Activated naive CD8-positive, alpha-beta T cell treated with anti-CD3 and anti-CD28 coated beads, Interleukin-2, amount 50 U/mL, for 16 hours (primary cell): ENCODE data around the gene HMGXB3.

ENCODE experiments used
- DNase-seq: peaks from one replicate; pipeline ENCODE4 v3.0.0-alpha.2; 2020; ENCODE audit warnings: low read depth, low spot score

The HMGXB3 gene

GRCh38 chr5:150053713-150054392 lies 53.3 kb downstream of the HMGXB3 start:
- no peak for DNase-seq

GRCh38 chr5:150054569-150054968 lies 54.0 kb downstream of the HMGXB3 start:
- DNase-seq = no peak

GRCh38 chr5:150055326-150056074 lies 55.0 kb downstream of the HMGXB3 start:
- no peak for DNase-seq

- no peak for DNase-seq
Measured at GRCh38 chr5:150056075-150056443, 55.5 kb downstream of the HMGXB3 start.

- DNase-seq = no peak
Measured at GRCh38 chr5:150057052-150057451, 56.5 kb downstream of the HMGXB3 start.

GRCh38 chr5:150057511-150057910 lies 57.0 kb downstream of the HMGXB3 start:
- DNase-seq = no peak

- DNase-seq = no peak
Measured at GRCh38 chr5:150057996-150058395, 57.5 kb downstream of the HMGXB3 start.

- DNase-seq = no peak
Measured at GRCh38 chr5:150058480-150059126, 58.1 kb downstream of the HMGXB3 start.

- no peak for DNase-seq
Measured at GRCh38 chr5:150059623-150060022, 59.1 kb downstream of the HMGXB3 start.

GRCh38 chr5:150060471-150060870 lies 59.9 kb downstream of the HMGXB3 start:
- DNase-seq = no peak

- DNase-seq = no peak
Measured at GRCh38 chr5:150061538-150061995, 61.0 kb downstream of the HMGXB3 start.

- DNase-seq = no peak
Measured at GRCh38 chr5:150062216-150062922, 61.8 kb downstream of the HMGXB3 start.

GRCh38 chr5:150063638-150064037 lies 63.1 kb downstream of the HMGXB3 start:
- no peak for DNase-seq

GRCh38 chr5:150064681-150065220 lies 64.2 kb downstream of the HMGXB3 start:
- DNase-seq = no peak

- DNase-seq = no peak
Measured at GRCh38 chr5:150065346-150065745, 64.8 kb downstream of the HMGXB3 start.

GRCh38 chr5:150065886-150066285 lies 65.3 kb downstream of the HMGXB3 start:
- no peak for DNase-seq

GRCh38 chr5:150066436-150066835 lies 65.9 kb downstream of the HMGXB3 start:
- DNase-seq = no peak

- DNase-seq = no peak
Measured at GRCh38 chr5:150066901-150067396, 66.4 kb downstream of the HMGXB3 start.

- DNase-seq = no peak
Measured at GRCh38 chr5:150067405-150067960, 66.9 kb downstream of the HMGXB3 start.

GRCh38 chr5:150068071-150068470 lies 67.5 kb downstream of the HMGXB3 start:
- DNase-seq = no peak

GRCh38 chr5:150068472-150068871 lies 67.9 kb downstream of the HMGXB3 start:
- no peak for DNase-seq
